Measurements from ENCODE around the gene POGLUT2. TPM values are rescaled to one million over a fixed set of nuclear protein-coding genes. Genes with fewer than 3 reads are reported as not detected.

POGLUT2 gene
- polyA plus RNA-seq (ENCODE audit: insufficient read length in 4 of 4) = 10 to 100 TPM; 48.9 to 57.8 (median 56.2) TPM

DNA sequence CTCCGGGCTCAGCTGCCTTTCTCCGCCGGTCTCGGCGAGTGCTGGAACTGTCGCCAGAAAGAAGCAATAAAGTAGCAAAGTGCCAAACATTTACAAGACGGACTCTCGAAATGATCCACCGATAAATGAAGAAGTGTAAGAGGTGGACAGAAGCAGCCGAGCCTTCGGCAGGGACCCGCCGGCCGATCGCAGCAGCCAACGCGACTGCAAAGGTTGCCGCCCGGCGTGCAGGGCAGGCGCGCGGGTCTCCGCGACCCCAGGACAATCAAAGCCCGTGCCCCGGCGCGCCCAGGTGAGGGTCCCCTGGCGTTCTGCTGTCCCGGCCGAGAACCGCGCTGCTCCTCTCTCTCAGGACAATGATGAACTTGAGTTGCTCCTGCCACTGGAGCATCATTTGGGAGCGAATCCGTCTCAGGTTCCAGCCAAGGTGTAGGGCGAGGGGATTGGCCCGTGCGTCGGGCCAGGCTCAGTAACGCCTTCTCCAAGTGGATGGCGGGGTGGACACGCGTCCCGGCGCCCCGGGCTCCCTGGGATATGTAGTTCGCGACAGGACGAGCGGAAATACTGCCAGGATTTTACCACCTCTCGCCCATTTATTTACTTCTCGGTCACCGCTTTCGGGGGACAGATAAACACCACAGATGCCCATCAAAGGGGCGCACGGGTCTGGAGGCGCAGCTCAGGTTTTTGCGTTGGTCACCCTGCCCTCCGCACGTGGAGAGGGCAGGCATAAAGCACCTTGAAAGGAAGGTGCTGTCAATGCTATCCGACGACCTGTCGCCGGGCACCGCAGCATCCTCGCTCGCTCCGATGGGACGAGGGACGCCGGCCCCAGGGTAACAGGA lies at the start of gene POGLUT2, which contains the start of gene BIVM:
Gene POGLUT2, minus strand, starts transcription at position 396 of the 845 bp plus-strand sequence. Its CDS starts 306 bp downstream, at position 90.
Gene BIVM, plus strand, starts transcription at position 539 of the 845 bp plus-strand sequence. CDS start 8,149 bp downstream, outside the sequence.
- peak; percentile 77 to 90 (median 83) for DNase-seq (ENCODE audit: low read depth in 4 of 4, low spot score in 3 of 4)

DNA sequence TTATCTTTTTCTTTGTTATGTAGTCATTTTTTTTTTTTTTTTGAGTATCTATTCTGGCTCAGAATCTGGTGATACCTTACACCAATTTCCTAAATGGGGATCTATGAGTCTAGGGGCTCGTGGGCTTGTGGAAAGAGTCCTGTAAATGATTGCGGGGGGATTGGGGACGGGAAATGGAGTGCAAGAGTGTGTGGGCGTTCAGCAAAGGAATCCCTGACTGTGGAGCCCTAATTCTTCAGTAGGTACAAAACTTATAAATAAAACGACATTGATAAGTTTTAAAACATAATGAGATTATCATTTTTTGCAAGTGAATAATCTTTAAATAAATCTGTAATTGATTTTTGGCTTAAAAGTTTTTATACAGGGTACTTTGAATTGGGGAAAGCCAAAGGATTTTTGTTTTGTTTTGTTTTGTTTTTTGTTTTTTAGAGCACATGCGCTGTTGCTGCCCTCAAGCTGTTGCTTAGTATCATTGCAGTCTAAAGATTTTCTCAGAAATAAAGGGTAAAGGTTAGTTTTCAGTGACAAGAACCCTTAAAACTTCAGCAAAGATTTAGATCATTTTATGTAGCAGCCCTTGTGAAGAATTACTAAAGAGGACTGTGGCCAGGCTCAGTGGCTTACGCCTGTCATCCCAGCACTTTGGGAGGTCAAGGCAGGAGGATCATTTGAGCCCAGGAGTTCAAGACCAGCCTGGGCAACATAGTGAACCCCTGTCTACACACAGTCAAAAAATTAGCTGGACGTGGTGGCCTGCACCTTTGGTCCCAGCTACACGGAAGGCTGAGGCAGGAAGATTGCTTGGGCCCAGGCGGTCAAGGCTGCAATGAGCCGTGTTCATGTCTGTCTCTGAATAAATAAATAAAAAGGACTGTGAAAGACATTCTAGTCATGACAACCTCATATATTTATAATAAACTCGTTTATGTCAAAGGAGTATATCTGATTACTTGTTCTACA lies 48.8 kb upstream of the POGLUT2 start:
- peak; percentile 16 to 25 (median 19) for DNase-seq (ENCODE audit: low read depth in 4 of 4, low spot score in 3 of 4)

GRCh38 chr13:102846261-102847015 lies 47.7 kb upstream of the POGLUT2 start:
- DNase-seq (ENCODE audit: low read depth in 4 of 4, low spot score in 3 of 4) = peak; percentile 8 to 16 (median 12)

GRCh38 chr13:102845630-102846260 lies 47.0 kb upstream of the POGLUT2 start, which contains the start of gene ERCC5:
Gene ERCC5 (plus strand): TSS chr13:102846032. CDS start chr13:102846267, 235 bp downstream.
- peak; percentile 91 to 99 (median 94) for DNase-seq (ENCODE audit: low read depth in 4 of 4, low spot score in 3 of 4)

DNA sequence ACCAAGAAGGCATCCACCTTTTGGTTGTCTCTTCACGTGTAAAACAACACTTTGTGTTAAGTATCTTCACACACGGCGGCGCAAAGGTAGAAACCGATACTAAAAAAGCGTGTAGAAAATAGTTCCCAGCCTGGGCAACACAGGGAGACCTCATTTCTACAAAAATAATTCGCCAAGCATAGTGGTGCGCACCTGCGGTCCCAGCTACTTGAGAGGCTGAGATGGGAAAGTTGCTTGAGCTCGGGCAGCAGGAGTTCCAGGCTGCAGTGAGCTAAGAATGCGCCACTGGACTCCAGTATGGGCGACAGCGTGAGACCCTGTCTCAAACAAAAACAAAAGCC lies 46.5 kb upstream of the POGLUT2 start:
- no peak for DNase-seq (ENCODE audit: low read depth in 4 of 4, low spot score in 3 of 4)

DNA sequence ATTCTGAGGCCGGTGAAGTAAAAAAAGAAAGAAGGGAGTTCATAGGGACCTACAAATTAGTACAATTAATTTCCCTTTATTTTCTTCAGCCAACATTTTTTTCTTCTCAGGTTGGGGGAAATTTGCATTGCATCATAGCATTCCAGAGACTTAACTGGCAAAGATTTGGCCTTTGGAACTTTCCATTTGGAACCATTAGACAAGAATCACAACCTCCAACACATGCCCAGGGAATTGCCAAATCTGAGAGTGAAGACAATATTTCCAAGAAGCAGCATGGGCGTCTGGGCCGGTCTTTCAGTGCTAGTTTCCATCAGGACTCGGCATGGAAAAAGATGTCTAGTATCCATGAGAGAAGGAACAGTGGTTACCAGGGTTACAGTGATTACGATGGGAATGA lies 40.7 kb upstream of the POGLUT2 start:
- no peak for DNase-seq (ENCODE audit: low read depth in 4 of 4, low spot score in 3 of 4)

- no peak for DNase-seq (ENCODE audit: low read depth in 4 of 4, low spot score in 3 of 4)
Measured at GRCh38 chr13:102838982-102839381, 40.2 kb upstream of the POGLUT2 start.

DNA sequence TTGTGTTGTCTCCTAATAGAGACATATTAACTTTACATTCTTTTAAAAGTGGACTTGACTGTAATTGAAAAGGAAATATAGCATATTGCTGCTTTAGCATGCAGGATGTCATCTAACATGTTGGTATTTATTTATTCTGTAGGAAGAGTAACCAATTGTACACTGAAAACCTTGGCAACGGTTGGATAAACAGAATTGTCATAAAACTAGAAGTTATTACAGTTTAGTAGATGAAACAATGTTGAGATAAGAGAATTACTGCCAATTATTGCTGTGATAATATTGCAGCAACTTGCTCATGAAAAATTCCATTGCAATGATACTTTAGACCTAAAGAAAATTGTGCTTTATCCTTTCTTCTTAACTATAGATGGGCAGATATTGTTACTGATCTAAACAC lies 39.5 kb upstream of the POGLUT2 start:
- no peak for DNase-seq (ENCODE audit: low read depth in 4 of 4, low spot score in 3 of 4)

DNA sequence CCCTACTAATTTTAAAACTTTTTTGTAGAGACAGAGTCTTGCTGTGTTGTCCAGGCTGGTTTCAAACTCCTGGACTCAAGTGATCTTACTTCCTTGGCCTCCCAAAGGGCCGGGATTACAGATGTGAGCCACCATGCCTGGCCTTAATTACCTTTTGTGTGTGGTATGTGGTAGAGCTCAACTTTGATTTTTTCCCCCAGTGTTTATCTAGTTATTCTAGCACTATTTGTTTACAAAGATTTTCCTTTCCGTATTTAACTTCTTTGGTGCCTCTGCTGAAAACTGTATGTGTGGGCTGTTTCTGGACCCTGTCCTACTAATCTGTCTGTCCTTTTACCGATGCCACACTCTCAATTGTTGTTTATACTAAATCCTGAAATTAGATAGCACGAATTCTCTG lies 37.7 kb upstream of the POGLUT2 start:
- no peak for DNase-seq (ENCODE audit: low read depth in 4 of 4, low spot score in 3 of 4)

GRCh38 chr13:102830646-102831045 lies 31.9 kb upstream of the POGLUT2 start:
- no peak for DNase-seq (ENCODE audit: low read depth in 4 of 4, low spot score in 3 of 4)

DNA sequence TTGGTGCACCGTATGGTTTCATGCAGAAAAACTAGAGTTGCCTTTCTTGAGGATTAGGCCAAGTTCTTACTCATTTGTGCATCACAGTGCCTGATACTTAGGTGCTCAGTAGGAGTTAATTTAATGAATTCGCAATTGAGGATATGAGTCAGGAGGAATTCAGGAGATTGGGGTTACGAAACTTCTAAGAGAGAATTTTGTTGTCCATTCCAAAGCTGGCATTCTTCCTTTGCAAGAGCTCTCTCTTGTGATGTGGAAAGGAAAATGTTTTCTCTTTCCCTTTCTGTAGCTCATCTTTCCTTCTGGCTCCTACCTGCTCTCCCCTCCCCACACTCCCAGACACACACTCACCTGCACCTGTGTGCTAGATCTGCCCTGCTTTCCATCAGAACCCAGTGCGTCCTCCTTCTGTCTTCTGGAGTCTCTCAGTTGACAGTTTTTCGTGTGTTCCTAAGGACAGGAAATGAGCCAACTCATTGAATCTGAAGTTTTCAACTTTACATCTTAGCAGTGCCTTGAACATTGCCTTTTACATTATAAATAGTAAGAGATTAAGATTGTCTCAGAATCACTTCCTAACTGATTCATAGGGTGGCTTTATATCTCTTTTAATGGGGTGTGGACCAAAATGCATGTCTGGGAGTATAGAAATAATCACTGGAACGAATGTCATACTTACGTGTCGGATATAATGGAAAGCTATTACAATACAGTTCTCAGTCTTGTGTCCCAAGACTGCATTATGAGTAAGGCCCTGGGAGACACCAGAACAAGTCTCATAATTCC lies 27.3 kb upstream of the POGLUT2 start:
- DNase-seq (ENCODE audit: low read depth in 4 of 4, low spot score in 3 of 4) = no peak

DNA sequence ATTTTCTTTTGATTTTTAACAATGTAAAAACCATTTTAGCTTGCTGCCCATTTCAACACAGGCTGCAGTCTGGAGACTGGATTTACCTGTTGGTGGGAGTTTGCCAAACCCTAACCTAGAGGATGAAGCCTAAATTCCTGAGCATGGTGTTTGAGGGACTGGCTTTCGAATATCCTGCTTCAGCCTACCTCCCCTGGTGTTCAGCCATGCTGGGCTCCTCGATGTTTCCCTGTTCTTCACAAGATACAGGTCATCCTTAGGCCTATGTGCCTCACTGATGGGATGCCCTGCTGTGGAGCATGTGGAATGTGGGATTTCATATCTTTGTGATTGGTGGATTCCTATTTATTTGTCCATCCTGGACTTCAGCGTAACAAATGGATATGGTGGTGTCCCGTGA lies 26.6 kb upstream of the POGLUT2 start:
- no peak for DNase-seq (ENCODE audit: low read depth in 4 of 4, low spot score in 3 of 4)

- peak in 1 of 4 donors; percentile 9 for DNase-seq (ENCODE audit: low read depth in 4 of 4, low spot score in 3 of 4)
Measured at GRCh38 chr13:102817907-102818306, 19.1 kb upstream of the POGLUT2 start.

- DNase-seq (ENCODE audit: low read depth in 4 of 4, low spot score in 3 of 4) = no peak
Measured at GRCh38 chr13:102817241-102817640, 18.5 kb upstream of the POGLUT2 start.

DNA sequence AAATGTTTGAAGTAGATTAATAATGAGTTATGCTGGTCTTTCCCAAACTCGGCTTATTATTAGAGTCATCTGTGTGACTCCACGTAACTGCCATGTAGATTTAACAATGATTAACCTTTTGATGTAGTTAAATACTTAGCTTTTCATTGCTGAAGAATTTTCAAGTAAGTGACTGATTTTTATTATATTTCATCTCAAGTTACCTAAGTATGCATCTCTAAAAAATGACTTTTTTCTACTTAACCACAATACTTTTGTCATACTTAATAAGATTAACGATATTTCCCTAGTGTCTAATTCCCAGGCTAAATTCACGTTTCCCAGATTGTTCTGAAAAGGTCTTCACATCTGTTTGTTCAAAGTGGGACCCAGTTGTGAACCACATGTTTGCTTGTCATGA lies 17.9 kb upstream of the POGLUT2 start:
- no peak for DNase-seq (ENCODE audit: low read depth in 4 of 4, low spot score in 3 of 4)

DNA sequence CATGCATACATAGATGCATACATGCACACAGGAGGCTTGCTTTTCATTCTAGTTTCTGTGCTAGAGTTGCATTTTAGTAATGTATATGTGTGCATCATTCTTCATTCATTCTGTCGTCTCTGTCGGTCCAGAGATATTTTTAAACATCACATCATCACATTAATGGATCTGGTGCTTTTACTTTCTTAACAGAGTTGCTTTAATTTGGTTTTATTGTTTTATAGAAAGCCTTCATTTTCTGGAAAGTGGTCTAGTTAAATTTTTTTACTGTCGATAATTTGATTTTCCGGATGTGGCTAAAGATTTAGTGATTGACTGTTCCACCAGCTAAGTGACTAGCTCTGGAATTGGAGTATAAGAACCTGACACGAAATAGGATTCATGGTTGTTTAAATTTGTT lies 17.0 kb upstream of the POGLUT2 start:
- DNase-seq (ENCODE audit: low read depth in 4 of 4, low spot score in 3 of 4) = no peak

DNA sequence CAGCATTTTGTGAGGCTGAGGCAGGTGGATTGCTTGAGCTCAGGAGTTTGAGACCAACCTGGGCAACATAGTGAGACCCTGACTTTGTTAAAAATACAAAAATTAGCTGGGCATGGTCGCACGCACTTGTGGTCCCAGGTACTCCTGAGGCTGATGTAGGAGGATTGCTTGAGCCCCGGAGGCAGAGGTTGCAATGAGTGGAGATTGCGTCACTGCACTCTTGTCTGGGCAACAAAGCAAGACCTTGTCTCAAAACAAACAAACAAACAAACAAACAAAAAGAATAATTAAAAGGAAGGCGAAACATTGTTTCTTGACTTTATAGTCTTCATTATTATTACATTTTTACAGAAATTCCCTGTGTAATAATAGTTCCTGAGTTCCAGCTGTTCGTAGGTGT lies 16.0 kb upstream of the POGLUT2 start:
- DNase-seq (ENCODE audit: low read depth in 4 of 4, low spot score in 3 of 4) = no peak

DNA sequence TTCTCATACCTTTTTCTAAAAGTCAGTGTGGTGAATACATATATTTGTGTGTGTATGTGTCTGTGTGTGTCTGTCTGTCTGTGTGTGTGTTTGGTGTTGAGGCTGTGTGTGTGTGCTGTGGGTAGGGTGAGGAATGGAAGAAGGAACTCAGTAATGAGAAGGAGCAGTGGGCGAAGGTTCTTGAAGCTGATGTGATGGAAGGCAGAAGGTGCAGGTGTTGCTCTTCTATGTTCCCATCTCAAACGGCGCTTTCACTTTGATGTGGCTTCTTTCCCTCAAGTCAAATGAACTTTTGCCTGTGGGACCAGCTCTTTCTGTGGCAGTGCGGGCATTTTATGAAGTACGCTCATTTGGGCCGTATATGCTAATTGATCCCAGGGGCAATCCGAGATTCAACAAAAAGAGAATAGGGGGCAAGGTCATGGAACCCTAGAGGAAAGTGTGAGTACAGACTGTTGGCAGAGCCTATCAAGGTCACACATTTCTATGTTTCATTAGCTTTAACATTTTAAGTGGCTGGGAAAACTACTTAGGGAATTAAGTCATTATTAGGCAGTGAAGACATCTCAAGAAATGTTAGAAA lies 15.3 kb upstream of the POGLUT2 start:
- no peak for DNase-seq (ENCODE audit: low read depth in 4 of 4, low spot score in 3 of 4)
